Endothelial cell of umbilical vein (primary cell): Measurements from ENCODE around the gene COMMD8.

Source experiments
- EZH2 ChIP-seq: IDR thresholded peaks from 2 replicates; pipeline ENCODE4 v1.6.1; 2012; ENCODE audit warnings: borderline replicate concordance, low read depth, mild to moderate bottlenecking, moderate library complexity, low read length, inconsistent platforms; ENCODE audit not compliant: severe bottlenecking
- FOS ChIP-seq: IDR thresholded peaks from 2 replicates; pipeline ENCODE4 v1.6.1; 2011; ENCODE audit warnings: mild to moderate bottlenecking, low read length, moderate library complexity, borderline replicate concordance; ENCODE audit not compliant: insufficient read depth
- MYC ChIP-seq: IDR thresholded peaks from one replicate; pipeline ENCODE4 v1.6.1; 2011; ENCODE audit warnings: mild to moderate bottlenecking, low read depth, low read length
- POLR2A ChIP-seq: IDR thresholded peaks from 2 replicates; pipeline ENCODE4 v1.6.1; 2012; ENCODE audit warnings: low read depth, mild to moderate bottlenecking, control low read depth, low read length
- POLR2AphosphoS5 ChIP-seq: IDR thresholded peaks from 2 replicates; pipeline ENCODE4 v1.6.1; 2012; ENCODE audit warnings: low read depth, mild to moderate bottlenecking, control low read depth, low read length, moderate library complexity; ENCODE audit not compliant: insufficient read depth
- TF ChIP-seq, protein P1 (sequence below), 2 donors: IDR thresholded peaks; 1 replicate in 1 of 2; 2 replicates in 1 of 2; pipeline ENCODE4 v1.5.1; 2011; ENCODE audit warnings: low read length in 2 of 2, mild to moderate bottlenecking in 2 of 2, moderate library complexity in 2 of 2, control low read depth in 1 of 2, inconsistent platforms in 1 of 2, low read depth in 1 of 2; ENCODE audit not compliant: insufficient read depth in 1 of 2; ENCODE audit errors: extremely low read depth in 1 of 2
- TF ChIP-seq, protein P2 (sequence below): IDR thresholded peaks from 2 replicates; pipeline ENCODE4 v1.6.1; 2011; ENCODE audit not compliant: insufficient read depth, insufficient read length

GRCh38 chr4:47486231-47486673 lies 22.8 kb upstream of the COMMD8 start:
- TF ChIP-seq, protein P1, sequence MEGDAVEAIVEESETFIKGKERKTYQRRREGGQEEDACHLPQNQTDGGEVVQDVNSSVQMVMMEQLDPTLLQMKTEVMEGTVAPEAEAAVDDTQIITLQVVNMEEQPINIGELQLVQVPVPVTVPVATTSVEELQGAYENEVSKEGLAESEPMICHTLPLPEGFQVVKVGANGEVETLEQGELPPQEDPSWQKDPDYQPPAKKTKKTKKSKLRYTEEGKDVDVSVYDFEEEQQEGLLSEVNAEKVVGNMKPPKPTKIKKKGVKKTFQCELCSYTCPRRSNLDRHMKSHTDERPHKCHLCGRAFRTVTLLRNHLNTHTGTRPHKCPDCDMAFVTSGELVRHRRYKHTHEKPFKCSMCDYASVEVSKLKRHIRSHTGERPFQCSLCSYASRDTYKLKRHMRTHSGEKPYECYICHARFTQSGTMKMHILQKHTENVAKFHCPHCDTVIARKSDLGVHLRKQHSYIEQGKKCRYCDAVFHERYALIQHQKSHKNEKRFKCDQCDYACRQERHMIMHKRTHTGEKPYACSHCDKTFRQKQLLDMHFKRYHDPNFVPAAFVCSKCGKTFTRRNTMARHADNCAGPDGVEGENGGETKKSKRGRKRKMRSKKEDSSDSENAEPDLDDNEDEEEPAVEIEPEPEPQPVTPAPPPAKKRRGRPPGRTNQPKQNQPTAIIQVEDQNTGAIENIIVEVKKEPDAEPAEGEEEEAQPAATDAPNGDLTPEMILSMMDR (IDR thresholded peaks at IDR 0.05; ENCODE audit: extremely low read depth in 1 of 2, insufficient read depth in 1 of 2, low read depth in 1 of 2, low read length in 2 of 2): no peak
- TF ChIP-seq POLR2AphosphoS5 (no peak), MYC (no peak), EZH2 (no peak), FOS (no peak), POLR2A (no peak)
- TF ChIP-seq, protein P2, sequence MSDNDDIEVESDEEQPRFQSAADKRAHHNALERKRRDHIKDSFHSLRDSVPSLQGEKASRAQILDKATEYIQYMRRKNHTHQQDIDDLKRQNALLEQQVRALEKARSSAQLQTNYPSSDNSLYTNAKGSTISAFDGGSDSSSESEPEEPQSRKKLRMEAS: no peak
